ENCODE measurements around the gene LDAF1.
"Not testable (repeated sequence)": the region's sequence is repeated elsewhere in the genome, so short reads cannot be mapped to it uniquely, and the experiment has no call there.

LDAF1 gene

GRCh38 chr16:21161211-21161610 is 2.7 kb downstream of the LDAF1 start:
- in situ Hi-C loops (cut with MboI; ENCODE audit: low sequenced_read_pairs), result no loop called here

GRCh38 chr16:21162661-21163151 is 4.2 kb downstream of the LDAF1 start:
- in situ Hi-C loops (cut with MboI; ENCODE audit: low sequenced_read_pairs), result no loop called here

- in situ Hi-C loops (cut with MboI; ENCODE audit: low sequenced_read_pairs), result no loop called here
Measured at GRCh38 chr16:21163576-21163975, 5.1 kb downstream of the LDAF1 start.

- in situ Hi-C loops (cut with MboI; ENCODE audit: low sequenced_read_pairs), result no loop called here
Measured at GRCh38 chr16:21164521-21165168, 6.2 kb downstream of the LDAF1 start.

- in situ Hi-C loops (cut with MboI; ENCODE audit: low sequenced_read_pairs), result no loop called here
Measured at GRCh38 chr16:21166561-21166961, 8.1 kb downstream of the LDAF1 start.

GRCh38 chr16:21167360-21167759 is 8.9 kb downstream of the LDAF1 start:
- in situ Hi-C loops (cut with MboI; ENCODE audit: low sequenced_read_pairs), result no loop called here

- in situ Hi-C loops (cut with MboI; ENCODE audit: low sequenced_read_pairs), result no loop called here
Measured at GRCh38 chr16:21167929-21168602, 9.6 kb downstream of the LDAF1 start.

- in situ Hi-C loops (cut with MboI; ENCODE audit: low sequenced_read_pairs), result no loop called here
Measured at GRCh38 chr16:21169249-21169981, 10.9 kb downstream of the LDAF1 start.

GRCh38 chr16:21170116-21170515 is 11.6 kb downstream of the LDAF1 start:
- in situ Hi-C loops (cut with MboI; ENCODE audit: low sequenced_read_pairs), result not testable (repeated sequence)

- in situ Hi-C loops (cut with MboI; ENCODE audit: low sequenced_read_pairs), result no loop called here
Measured at GRCh38 chr16:21172650-21173049, 14.2 kb downstream of the LDAF1 start.

GRCh38 chr16:21175397-21175796 is 16.9 kb downstream of the LDAF1 start:
- in situ Hi-C loops (cut with MboI; ENCODE audit: low sequenced_read_pairs), result no loop called here

GRCh38 chr16:21179126-21179982 is 20.9 kb downstream of the LDAF1 start:
- in situ Hi-C loops (cut with MboI; ENCODE audit: low sequenced_read_pairs), result no loop called here

GRCh38 chr16:21179983-21180365 is 21.5 kb downstream of the LDAF1 start:
- in situ Hi-C loops (cut with MboI; ENCODE audit: low sequenced_read_pairs), result no loop called here

- in situ Hi-C loops (cut with MboI; ENCODE audit: low sequenced_read_pairs), result no loop called here
Measured at GRCh38 chr16:21183995-21184394, 25.5 kb downstream of the LDAF1 start.

GRCh38 chr16:21184834-21185233 is 26.4 kb downstream of the LDAF1 start:
- in situ Hi-C loops (cut with MboI; ENCODE audit: low sequenced_read_pairs), result no loop called here

GRCh38 chr16:21185659-21186325 is 27.3 kb downstream of the LDAF1 start:
- in situ Hi-C loops (cut with MboI; ENCODE audit: low sequenced_read_pairs), result no loop called here

GRCh38 chr16:21186326-21186691 is 27.8 kb downstream of the LDAF1 start:
- in situ Hi-C loops (cut with MboI; ENCODE audit: low sequenced_read_pairs), result no loop called here

- in situ Hi-C loops (cut with MboI; ENCODE audit: low sequenced_read_pairs), result no loop called here
Measured at GRCh38 chr16:21189311-21189710, 30.8 kb downstream of the LDAF1 start.

- in situ Hi-C loops (cut with MboI; ENCODE audit: low sequenced_read_pairs), result no loop called here
Measured at GRCh38 chr16:21190013-21190412, 31.5 kb downstream of the LDAF1 start.

GRCh38 chr16:21190599-21190998 is 32.1 kb downstream of the LDAF1 start:
- in situ Hi-C loops (cut with MboI; ENCODE audit: low sequenced_read_pairs), result no loop called here

All from HL-60/S4 treated with phorbol 12-myristate 13-acetate at 8.2 ng/mL for 4 days and 3 days (cell line).